Astrocyte of the hippocampus (primary cell): ENCODE data around the gene MORN1.

Experiments used
- DNase-seq: peaks from one replicate; pipeline ENCODE4 v3.0.0; 2011; ENCODE audit warnings: low read depth, low spot score

Gene MORN1

DNA sequence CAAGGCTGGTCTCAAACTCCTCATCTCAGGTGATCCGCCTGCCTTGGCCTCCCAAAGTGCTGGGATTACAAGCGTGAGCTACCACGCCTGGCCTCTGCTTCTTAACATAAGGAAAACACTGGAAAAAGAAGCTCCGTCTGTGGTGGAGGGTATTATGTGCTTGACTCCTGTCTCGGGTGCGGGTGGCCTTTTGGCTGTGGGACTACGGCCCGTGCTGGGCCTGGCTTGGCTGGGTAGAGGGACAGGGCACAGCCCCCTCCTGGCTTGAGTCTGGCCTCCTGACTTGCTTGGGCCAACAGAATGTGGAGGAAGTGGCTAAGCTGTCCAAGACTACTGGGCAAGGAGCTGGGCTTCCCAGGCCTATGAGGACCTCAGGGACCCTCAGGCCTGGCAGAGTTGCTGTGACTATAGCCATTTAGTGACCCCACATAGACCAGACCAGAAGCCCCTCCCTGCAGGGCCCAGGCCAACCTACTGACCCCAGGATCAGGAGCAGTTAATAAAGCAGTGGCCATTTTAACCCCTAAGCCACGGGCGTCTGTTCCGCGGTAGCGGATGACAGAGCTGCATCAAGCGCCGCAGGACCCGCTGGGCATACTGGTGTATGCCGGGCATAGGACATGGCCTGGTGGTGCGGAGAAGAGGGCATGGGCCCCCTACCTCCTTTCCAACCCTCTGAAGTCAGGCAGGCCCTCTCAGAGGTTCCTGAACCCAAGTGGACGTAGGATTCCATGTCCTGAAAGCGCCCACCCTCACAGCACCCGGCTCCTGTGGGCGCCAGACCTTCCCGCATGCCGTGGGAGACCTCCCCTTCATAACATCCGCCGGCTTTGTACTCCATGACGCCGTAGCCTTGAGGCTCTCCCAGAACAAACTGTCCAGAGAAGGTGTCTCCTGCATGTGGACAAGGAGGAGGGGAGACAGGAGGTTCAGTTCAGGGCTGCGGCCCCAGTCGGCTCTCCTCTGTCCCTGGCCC lies 4.4 kb downstream of the MORN1 start:
- DNase-seq: no peak

- no peak for DNase-seq
These were observed 5.6 kb downstream of the MORN1 start for GRCh38 chr1:2385606-2386280.

DNA sequence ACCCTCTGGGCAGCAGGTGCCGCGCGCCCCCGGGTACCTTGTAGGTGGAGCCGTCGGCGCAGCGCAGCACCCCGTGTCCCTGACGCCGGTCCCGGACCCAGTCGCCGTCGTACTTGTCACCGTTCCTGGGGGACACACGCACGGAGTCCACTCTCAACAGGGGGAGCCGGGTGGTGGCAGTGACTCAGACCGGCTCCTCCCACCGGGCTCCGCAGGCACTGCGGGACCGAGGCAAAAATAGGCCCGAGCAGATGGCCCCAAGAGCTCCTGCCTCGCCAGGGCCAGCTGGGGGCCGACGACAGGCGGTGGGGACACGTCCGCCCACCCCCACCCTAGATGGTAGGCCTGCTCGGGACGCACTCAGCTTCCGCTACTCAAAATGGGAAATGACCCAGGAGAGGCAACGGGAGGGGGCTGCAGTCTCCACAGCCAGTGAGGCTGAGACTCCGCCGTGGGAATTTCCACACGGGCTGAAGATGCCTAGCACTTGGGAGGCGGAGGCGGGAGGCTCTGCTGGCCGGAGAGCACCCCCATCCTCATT lies 6.3 kb downstream of the MORN1 start:
- no peak for DNase-seq

DNA sequence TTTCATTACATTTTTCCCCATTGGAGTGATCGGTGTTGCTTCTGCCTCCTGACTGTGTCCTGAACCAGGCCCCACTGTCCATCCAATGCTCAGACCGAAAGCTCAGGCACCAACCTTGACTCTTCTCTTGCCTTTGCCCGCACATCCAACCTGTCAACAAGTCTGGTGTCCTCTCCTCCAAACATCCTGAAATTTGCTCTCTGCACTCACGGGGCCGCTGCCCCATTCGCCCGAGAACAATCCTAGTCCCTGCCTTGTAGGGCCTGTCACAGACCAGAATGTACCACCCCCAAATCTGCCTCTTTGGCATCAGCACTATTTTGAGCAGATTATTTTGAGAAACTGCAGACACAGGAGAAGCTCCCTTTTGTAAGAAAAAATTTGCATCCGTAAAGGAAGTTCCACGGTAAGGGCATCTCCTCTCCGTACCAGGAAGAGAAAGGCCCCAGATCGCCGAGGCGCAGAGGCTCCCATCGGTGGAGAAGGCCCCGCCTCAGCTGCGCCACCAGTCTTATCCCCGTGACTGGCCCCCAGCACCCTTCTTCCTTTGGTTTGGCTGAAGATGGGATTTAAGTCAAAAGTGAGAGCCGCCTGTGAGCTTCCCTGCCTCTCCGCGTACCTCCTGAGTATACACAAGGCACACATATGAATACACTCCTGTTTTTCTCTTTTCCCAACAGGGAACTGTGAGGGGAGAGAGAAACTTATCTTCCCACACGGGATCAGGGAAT lies 7.1 kb downstream of the MORN1 start:
- DNase-seq: no peak

DNA sequence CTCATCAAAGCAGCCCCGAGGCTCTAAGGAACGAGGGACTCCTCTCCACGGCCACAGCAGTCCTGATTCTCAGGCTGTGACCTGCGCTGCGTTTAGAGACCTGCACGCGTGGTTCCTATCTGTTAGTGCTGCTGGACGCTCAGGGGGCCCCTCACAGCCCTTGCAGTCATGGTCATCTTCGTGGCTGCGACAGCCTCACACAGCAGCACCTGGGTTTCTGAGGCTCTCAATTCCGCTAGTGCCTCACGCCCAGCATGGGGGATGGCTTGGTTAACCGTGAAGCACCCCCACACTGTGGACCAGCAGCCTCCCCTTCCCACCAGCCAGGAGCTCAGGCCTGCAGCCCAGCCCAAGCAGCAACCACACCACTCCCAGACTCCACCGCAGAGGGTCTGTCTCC lies 7.8 kb downstream of the MORN1 start:
- no peak for DNase-seq

GRCh38 chr1:2382621-2383361 lies 8.6 kb downstream of the MORN1 start:
- DNase-seq: peak; percentile 60

GRCh38 chr1:2381741-2382620 lies 9.4 kb downstream of the MORN1 start:
- peak; percentile 92 for DNase-seq

- no peak for DNase-seq
These were observed 10.3 kb downstream of the MORN1 start for GRCh38 chr1:2380816-2381591.

DNA sequence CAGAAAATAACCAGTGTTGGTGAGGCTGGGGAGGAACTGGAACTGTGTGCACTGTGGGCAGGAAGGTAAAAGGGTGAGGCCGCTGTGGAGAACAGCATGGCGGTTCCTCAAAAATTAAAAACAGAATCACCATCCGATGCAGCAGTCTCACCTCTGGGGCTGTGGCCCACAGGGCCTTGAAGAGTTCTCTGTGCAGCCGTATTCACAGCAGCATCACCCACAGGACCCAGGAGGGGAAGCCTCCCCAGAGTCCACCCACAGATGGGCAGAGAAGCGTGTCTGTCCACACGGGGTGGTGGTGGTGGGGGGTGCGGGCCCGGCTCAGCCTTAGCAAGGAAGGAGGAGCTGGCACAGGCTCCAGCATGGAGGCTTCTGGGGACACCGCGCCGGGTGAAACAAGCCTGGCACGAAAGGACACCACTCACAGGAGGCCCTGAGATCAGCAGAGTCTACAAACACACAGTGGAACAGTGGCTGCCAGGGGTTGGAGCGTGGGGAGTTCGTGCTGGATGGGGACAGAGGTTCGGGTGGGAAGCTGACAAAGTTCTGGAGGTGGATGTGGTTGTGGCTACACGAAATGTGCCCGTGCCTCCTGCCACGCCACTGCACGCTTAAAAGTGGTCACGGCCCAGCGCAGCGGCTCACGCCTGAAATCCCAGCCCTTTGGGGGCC lies 11.5 kb downstream of the MORN1 start:
- no peak for DNase-seq

GRCh38 chr1:2378956-2379732 lies 12.2 kb downstream of the MORN1 start:
- no peak for DNase-seq

GRCh38 chr1:2378441-2378851 lies 12.9 kb downstream of the MORN1 start:
- DNase-seq: no peak

DNA sequence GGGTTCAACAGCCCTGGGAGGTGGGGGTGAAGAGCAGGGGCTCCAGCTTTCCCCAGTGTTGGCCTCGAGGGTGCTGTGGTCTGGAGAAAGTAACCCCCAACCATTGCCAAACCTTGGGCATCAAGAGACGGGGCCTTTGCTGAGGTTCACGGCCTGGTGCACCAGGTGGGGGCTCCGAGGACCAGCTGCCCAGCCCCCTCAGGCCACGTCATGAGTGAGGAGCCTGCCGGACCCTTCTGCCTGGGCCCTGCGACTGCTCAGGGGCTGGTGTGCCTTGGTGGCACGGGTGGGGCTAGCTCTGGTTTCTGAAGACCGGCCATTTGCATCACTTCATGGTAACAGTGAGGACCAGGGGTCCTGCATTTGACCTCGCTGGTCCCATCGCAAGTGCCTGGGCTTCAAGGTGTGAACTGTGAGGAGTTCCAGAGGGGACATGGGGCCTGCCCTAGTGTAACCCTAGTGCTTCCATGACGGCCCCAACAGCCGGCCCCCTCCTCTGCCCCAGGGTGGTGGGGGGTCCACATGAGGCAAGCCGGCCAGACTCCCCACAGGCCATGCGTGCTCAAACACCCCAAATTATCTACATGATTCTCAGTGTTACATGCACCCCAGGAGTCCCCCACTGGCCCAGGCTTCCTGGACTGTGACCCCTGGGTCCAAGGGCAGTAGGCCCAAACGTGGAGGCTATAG lies 13.5 kb downstream of the MORN1 start:
- DNase-seq: no peak

DNA sequence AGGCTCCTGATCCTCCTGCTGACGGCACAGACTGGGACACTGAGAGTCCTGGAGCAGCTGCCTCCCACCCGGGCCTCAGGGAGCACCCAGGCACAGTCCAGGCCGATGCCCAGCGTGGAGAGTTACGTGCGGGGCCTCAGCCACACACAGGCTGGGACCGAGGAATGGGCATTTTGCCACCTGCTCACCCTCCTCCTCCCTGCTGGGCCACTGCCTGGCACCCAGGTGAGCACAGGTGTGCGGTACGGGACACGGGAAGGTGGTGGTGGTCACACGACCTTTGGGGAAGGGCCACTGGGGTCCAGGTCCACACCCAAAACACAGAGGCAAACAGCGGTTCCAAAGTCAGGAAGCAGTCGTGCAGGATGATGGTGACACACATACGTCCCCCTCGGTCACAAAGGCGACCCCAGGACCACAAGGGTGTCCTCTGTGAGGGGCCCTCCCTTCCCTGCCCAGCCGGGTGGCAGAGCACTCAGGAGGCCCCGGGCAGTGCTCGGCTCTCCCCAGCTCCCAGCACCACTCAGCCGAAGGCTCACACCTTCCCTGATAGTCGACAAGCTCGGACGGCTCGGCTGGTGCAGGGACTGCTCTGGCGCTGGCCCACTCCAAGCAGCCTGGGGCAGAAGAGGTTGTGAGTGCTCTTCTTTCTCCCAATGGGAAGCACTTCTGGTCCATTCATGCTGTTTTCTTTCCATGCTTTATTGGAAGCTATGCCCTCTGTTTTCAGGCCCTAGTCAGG lies 14.3 kb downstream of the MORN1 start:
- no peak for DNase-seq

DNA sequence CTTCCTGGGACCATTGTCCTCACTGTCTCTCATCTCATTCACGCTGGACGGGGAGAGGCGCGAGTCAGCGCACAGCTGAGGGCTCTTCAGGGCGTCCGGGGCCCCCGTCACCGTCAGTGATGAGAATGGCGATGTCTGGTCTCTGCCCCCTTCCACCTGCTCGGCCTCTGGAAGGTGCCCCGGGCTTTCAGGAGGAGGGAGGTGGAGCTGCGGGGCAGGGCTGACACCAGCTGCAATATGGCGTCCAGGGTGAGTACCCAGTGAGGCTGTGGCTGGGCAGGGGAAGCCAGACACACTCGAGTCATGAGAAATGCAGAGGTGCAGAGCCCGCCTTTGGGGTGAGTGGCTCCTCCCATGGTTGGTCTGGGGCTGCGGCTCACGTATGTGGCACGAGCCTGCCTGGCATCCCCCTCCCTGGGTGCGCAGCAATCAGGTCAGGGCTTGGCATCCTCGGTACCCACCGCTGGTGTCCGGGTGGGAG lies 15.1 kb downstream of the MORN1 start:
- DNase-seq: no peak

DNA sequence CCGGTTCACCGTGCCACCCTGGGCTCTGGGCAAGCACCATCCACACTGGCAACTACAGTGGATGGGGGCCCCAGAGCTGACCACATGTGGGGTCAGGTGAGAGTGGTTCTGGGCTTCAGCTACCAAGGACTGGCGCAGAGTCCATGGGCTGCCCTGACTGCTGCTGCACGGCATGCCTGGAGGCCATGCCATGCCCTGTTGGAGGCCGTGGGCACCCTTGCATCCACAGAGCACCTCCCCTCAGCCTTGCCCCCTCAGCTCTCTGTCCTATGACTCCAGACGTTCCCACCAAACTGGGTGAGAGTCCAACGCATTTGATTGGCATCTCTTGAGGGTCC lies 15.5 kb downstream of the MORN1 start:
- DNase-seq: no peak

DNA sequence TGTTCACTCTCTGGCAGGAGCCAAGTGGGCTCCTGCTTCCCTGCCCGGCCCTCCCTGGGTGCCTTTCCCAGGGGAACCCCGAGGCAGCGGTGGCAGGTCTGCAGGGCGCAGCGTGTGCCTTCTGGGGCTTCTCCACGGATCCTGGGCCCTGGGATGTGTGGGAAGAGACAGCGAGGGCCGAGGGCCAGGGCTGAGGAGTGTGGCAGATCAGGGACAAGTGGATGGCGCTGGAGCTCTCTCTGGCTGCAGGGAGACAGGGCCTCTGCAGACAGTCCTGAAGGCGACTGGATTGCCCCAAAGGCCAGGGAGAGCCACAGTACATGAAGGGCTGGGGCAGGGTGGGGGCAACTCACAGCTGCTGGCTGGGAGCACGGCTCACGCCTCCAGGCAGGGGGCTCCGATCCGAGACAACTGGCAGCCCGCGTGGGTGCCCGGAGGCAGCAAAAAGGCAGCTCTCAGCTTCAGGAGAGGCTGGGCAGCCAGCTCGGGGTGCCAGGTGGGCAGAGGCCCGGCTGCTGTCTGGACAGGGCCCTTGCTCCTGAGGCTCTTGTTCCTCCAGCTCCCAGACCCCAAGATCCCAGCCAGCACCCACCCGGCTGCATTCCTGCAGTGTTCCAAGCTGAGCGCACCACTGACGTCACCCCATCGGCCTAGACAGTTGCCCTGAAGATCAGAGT lies 16.0 kb downstream of the MORN1 start:
- DNase-seq: no peak
